Stimulated activated CD4-positive, alpha-beta T cell treated with anti-CD3 and anti-CD28 coated beads, Interleukin-1b, Interleukin-23, amount 100 ng/mL, for 1 hour (primary cell): ENCODE measurements around the gene SLC26A2.
A peak's percentile ranks its signal among the peaks of the same experiment; 100 is the strongest.
"Not testable (repeated sequence)": the region's sequence is repeated elsewhere in the genome, so short reads cannot be mapped to it uniquely, and the experiment has no call there.

Experiments used
- DNase-seq, 2 donors: peaks; one replicate each; pipeline ENCODE4 v3.0.0-alpha.2; 2020; ENCODE audit warnings: low read depth in 2 of 2

The SLC26A2 gene

DNA sequence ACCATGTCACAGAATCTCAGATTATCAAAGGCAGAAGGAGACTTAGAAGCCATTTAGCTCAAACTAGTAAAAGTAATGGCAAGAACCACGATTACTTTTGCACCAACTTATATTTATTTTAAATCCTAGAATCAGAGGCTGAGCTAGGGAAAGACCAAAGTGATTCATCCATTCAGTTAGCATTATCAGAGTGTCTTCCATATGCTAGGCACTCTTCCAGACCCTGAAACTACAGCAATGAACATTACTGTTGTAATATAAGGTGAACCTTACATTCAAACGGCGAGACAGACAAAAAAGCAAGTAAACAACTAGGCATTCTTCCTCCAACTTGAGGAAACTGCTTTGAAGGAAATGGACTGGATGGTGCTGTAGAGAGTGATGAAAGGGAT is 23.9 kb upstream of the SLC26A2 start:
- DNase-seq, result no peak

DNA sequence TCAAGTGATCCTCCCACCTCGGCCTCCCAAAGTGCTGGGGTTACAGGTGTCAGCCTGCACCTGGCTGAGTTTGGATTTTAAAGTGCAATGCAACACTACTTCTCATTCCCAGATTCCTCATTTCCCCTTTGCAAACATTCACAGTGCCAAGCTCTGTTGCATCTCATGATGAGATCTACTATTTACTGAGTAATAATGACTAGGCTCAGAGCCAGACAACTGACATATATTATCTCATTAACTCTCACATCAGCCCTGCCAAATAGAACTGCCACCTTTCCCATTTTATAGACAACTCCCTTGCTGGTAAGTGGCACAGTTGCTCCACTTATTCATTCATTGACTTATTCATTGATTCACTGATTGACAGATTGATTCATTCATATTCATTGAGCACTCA is 22.9 kb upstream of the SLC26A2 start:
- no peak for DNase-seq

DNA sequence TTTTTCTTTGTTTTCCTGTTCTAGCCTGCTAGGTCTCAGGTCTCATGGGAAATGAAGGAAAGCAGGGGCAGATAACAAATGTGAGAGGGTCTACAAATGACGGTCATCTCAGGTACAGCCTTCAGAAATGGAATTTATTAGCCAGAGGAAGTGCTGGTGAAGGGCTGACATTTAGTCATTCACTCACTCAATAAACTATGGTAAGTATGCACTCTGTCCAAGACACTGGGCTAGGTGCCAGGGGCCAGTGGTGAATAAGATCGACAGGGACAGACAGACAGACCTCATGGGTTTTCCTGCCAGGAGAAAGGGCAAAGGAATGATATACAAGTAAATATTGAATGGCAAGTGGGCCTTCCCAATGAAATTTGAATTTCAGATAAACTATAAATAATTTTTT is 22.3 kb upstream of the SLC26A2 start:
- no peak for DNase-seq

DNA sequence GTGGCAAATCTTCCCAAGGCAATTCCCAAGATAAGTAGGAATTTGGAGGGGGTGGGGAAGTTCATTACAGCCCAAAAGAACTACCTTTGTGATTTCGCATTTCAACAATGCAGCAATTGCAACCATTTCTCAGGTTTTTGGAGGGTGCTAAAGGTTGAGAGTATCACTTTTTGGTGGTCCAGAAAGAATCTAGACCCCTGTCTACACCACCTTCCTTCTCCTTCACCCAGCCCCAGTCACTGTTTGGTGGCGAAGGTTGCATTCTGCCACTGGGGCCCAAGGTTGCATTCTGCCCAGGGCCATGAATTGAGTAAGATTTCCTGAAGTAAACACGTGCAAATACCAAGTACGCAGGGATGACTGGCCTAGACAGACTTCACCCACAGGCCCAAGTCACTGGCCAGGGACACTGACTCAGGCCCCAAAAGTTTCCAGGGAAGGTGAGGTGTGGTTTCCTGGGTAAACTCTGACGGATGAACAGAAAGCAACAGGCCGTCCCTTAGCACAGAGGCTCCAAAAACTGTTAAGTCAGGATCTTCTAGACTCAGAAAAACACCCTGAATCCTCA is 21.7 kb upstream of the SLC26A2 start:
- DNase-seq, result no peak

DNA sequence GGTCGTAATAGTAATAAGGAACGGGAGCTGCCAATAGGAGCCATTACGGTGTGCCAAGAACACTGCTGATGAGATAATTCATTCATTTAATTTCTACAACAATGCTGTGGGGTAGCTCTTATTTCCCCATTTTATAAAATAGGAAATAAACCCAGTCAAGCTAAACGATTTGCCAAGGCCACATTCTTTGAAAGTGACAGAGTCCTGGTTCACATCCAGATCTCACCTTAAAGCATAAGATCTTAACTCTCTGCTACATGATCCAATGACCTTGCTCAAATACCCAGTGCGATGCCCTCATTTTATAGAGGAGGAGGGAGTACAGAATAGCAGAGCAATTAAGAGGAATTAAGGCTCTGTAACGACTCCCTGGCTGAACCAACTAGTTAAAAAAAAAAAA is 21.0 kb upstream of the SLC26A2 start:
- no peak for DNase-seq

DNA sequence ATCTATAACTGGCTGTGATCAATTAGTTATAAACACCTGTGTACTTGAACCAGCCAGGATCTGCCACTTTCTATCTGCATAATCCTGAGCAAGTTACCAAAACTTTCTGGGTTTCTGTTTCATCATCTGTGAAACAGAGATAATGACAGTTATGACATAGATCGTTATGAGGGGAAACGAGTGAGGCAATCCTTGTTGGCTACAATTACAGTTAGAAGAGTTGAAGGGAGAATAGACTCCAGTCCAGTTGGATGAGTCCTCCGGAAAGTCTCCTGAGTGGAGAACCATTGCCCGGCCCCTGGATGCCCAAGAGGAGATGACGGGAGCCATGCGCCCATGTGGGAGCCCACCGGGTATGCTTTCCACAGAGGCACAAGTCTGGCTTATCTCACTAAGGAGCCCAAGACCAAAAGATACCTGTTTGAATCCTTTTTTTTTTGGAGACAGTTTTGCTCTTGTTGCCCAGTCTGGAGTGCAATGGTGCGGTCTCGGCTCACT is 20.4 kb upstream of the SLC26A2 start:
- DNase-seq, result no peak

DNA sequence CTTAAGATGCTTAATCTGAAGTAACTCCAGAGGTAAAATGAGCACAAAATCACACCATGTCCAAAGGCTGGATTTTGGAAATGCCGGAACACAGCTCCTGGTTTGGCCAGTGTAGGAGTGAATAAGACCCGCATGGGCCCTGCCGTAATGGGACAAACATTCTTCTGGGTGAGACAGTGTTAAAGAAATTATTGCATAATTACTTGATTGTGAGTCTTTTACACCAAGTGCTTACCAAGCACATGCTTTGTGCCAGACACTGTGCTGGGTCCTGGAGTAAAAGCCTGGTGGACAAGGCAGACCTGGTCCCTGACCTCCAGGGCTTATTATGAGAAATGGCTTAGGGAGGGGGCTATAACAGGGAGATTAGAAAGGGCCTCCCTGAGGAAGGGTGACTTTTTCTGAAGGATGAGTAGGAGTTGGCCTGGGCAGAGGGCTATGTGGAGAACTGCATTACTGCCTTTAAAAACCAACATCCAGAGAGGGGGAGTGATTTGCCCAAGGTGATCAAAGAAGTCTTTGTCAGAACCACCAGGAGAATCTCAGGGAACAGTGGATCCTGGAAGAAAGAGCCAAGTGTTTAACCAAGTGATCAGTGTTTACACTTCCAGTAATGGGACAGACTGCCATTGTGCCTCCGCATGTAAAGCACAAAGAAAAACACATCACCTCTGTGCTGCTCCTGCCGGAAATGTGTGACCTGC is 19.5 kb upstream of the SLC26A2 start:
- DNase-seq, result no peak

DNA sequence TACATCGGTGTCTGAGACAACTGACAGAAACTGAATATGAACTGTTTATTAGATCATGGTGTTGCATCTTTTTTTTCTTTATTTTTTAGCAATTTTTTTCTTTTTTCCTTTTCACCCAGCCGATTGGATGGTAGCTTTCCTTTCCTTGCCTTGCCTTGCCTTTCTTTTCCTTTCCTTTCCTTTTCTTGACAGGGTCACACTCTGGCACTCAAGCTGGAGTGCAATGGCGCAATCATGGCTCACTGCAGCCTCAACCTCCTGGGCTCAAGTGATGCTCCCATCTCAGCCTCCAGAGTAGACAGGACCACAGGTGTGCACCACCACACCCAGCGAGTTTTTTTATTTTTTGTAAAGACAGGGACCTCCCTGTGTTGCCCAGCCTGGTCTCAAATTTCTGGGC is 18.8 kb upstream of the SLC26A2 start:
- no peak for DNase-seq

DNA sequence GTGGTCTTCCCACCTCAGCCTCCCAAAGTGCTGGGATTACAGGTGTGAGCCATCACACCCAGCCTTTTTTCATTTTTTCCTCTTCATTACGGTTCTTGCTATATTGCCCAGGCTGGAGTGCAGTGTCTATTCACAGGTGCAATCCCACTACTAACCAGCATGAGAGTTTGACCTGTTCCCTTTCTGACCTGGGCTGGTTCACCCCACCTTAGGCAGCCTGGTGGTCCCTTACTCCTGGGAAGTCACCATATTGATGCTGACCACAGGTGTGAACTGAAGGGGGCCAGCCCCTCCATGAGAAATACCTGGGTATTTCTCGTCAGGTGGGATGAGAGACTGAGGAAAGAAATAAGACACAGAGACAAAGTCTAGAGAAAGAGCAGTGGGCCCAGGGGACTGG is 18.4 kb upstream of the SLC26A2 start:
- DNase-seq, result no peak

DNA sequence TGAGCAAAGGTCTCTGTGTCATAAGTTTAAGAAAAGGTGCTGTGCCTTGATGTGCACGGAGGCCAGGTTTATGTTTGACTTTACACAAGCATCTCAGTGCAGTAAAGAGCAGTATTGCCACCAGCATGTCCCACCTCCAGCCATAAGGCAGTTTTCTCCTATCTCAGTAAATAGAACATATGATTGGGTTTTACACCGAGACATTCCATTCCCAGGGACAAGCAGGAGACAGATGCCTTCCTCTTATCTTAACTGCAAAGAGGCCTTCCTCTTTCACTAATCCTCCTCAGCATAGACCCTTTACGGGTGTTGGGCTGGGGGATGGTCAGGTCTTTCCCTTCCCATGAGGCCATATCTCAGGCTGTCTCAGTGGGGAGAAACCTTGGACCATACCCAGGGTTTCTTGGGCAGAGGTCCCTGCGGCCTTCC is 17.8 kb upstream of the SLC26A2 start:
- DNase-seq, result not testable (repeated sequence)

DNA sequence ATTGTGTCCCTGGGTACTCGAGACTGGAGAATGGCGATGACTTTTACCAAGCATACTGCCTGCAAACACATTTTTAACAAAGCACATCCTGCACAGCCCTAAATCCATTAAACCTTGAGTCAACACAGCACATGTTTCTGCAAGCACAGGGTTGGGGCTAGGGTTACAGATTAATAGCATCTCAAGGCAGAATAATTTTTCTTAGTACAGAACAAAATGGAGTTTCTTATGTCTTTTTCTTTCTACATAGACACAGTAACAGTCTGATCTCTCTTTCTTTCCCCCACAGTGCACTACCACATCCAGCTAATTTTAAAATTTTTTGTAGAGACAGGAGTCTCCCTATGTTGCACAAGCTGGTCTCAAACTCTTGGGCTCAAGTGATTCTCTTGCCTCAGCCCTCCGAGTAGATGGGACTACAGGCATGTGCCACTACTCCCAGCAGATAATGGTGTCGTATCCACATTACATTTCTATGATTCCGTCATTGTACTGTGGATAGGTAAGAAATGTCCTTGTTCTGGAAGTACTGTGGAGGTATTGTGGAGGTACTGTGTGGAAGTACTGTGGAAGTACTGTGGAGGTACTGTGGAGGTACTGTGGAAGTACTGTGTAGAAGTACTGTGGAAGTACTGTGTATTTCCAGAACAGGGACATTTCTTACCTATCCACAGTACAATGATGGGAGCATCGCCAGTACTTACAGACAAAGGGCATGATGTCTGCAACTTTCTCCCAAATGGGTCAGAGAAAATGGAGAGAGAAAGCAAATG is 17.2 kb upstream of the SLC26A2 start:
- DNase-seq, result not testable (repeated sequence)

DNA sequence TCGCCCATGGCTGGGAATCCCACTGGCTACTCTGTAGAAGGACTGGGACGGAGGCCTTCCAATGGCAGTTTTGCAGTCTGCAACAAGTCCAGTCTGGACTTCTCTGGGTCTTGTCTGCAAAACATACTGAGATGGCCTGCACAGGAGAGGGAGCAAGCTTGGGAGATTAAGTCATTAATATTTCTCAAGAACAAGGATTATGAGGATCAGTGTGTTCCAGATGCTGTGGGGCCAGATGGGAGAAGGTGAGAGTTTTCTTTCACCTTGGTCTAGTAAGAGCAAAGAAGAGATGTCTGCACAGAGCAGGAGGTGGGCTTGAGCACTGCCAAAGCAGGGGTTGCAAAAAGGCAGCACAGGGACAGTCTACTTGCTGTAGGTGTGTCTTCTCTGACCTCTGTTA is 15.9 kb upstream of the SLC26A2 start, which contains the start of gene PDE6A:
TSS of gene PDE6A (minus strand) at position 128 of the 400 bp plus-strand sequence. CDS start at position 8, 120 bp downstream.
- DNase-seq, result no peak

DNA sequence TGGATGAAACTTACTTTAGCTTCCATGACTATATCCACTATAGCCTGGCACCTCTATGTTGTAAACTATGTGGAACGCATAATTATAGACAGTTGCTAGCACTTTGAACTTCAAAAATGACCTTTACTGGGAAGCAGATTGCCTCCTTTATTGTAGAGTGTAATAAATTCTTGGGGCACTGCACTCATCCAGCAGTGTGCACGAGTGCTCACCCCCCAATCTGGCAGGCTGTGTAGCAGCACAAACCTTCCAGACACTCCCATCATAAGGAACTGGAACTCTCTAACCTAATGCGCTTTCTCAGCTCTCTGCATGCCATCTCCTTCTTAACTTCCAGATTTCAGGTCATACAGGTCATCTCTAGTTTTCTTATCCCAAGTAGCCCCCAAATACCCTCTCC is 14.4 kb upstream of the SLC26A2 start:
- no peak for DNase-seq

DNA sequence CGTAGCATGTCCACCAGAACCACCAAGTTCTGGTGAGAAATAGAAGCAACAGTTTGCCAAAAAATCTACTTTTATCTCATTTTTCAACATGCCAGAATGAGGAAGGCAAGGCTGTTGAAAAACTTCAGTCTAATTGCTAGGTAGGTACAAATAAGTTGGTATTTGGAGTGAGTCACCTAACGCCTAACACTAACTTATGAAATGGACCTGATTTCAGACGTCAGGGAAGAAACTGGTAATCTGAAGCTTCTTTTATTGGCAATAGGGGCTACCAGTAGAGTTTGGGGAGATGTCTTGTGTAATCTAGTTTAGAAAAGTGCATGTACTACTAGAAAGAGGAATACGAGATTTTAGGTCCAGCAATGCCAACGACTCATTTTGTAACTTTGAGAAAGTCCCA is 11.6 kb upstream of the SLC26A2 start:
- DNase-seq, result no peak

DNA sequence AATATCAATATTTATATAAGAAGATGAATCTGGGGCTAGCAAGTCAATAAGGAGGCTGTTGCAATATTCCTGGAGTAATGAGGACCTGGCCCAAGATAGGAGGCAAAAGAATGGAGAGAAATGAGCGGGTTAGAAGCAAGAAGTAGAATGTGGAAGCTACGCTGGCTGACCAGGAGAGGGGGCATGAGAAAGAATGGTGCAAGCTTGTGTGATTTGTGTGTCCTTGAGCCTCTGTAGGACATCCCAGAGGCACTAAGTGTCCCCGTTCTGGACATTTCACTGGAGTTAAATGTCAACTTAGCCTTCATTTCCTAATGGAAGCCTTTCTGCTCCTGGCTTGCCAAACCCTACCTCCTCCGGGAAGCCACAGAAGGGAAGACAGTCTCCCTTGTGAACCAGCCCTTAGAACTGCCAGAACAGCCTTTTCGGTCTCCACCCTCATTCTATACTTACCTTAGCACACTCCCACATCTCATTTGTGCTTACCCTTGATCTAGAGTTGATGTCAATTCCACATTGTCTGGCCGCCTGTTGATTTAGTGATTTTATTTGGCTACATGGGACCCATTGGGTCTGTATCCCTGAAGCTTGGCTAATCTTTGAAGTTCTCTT is 9.3 kb upstream of the SLC26A2 start:
- no peak for DNase-seq

DNA sequence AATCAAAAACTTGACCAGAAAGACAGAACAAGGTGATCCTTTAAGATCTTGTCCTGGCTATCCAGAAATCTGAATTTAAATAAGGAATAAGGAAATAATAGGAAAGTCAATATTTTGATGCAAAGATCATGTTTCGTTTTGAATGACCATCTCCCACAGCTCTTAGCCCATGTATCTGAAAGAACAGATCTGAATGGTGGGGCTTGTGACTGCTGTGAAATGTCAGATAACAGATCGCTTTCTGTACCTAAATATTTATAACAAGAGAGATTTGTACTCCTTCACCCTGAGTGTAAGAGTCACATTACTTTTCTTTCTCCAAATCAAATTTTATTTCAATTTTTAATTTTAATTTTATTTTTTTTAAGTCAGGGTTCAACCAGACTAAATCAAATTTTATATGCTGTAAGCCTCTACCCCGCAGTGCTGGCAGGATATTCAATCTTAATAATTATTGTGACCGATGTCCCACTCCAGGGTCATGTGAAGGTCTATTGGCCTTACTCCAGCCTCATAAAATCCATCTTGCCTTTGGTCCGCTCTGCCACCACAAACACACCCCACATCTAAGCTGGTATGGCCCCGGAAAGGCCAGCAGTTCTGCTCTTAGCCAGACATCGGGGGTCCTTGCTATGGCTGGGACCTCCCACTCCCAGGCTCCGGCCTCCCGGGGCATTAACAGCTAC is 7.0 kb upstream of the SLC26A2 start:
- DNase-seq, result no peak

DNA sequence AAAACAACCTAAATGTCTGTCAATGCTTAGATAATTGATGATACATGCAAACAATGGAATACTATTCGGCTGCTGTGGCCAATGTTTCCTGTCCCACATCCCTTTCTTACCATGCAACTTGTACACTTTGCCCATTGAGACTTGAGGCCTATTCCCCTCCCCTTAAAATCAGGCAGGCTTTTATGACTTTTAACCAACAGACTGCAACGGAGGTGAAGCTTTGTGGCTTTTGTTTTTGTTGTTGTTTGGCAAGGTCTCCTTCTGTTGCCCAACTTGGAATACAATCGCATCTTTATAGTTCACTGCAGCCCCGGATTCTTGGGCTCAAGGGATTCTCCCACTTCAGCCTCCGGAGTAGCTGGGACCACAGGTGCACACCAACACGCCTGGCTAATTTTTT is 5.8 kb upstream of the SLC26A2 start:
- no peak for DNase-seq

DNA sequence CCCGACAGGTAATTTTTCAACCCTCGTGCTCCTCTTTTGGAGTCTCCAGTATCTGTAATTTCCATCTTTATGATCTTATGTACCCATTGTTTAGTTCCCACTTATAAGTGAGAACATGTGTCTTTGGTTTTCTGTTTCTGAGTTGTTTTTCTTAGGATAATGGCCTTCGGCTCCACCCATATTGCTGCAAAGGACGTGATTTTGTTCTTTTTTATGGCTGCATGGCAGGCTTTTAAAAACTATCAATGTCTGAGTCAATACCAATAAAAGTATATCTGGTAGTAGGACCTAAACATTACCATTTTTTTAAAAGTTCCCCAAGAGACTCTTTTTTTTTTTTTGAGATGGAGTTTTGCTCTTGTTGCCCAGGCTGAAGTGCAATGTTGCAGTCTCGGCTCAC is 3.9 kb upstream of the SLC26A2 start:
- DNase-seq, result no peak

DNA sequence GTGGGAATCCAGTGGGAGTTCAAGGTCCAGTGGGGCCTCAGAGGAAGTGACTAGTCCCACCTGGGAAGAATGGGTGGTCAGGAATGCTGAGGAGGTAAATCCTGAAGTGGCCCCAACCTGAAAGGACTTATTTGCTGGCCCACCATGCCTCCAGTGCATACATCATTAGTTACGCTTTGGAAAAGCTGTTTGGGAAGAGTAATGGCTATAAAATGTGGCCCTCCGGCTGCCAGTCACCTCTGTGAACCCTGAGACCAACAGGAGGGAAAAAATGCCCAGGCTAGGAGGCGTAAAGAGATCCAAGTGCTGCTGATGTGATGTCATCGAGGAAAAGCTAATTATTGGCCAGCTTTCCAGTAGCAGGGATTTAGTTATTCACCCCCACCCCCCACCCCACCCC is 2.7 kb upstream of the SLC26A2 start:
- DNase-seq, result no peak

DNA sequence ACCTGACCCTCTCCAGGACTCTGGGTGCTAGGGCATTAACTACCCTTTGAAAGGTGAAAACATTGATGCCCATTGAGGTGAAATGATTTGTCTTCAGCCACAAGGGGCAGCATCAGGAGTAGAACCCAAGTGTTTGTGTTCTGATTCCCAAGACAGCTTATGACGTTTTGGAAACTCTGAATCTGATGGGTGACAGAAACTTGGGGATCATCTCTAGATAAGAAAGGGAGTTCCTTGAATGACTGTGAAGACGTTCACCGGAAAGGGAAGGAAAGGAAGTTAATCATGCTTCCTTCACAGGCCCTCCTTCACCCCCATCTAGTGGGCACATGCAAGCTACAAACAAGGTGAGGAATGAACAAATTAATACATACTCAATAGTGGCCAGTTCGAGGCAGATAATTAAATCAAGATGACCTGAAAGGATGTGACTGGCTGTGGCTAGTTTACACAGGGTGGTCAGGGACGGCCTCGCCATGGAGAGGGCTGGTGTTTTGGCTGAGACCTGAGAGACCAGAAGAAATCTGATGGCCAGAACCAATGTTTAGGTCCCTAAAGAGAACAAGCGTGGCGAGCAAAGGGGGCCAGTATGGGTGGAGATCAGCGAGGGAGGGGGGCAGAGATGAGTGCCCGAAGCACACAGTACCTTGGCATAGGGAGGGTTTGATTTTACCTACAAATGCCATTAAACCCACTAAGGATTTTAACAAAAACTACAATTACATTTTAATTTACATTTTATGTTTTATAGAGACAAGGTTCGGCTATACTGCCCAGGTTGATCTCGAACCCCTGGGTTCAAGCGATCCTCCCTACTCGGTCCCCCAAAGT is 937 bp upstream of the SLC26A2 start:
- DNase-seq, result peak; percentile 9 to 11

DNA sequence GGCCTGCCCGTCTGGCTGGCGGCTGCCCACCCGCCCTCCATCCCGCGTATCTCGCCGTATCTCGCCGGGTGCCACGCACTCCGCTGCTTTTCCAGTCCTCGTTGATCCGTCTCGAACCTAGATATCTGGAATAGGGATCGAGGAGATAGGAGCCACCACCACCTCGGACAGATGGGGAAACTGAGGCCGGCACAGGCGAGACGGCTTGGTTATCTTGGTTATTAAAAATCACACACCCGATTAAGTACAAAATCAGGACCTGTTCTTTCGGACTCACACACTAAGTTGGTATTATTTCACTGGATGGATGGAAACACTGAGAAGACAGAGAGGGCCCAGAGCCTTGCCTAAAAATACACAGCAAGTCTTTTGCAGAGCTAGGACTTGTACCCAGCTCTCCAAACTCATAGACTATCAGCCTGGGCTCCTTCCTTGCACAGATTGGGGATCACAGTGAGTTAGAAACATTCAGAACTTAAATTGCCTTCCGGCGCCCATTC is 678 bp downstream of the SLC26A2 start:
- DNase-seq, result no peak
